ENCODE measurements around the gene IFNGR1.

The IFNGR1 gene

DNA sequence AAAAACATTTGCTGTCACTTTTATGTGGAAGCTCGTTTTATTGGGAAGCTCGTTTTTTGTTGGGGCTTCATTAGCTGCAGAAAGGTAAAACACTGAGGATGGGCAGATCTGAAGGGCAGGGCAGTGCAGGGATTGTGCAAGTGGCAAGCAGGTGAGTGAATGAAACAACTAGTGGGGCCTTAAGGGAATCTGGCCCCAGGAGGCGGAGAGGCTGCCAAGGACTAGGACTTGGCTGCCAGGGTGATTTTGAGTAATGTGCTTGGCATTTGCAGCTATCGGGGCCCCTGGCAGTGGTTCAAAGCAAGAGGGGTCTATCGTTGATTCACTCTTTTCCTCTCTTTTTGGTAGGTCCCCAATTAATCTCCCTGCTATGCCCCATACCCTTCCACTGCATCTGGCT, 57.2 kb downstream of the IFNGR1 start:
- Histone ChIP-seq H3K27me3 (replicated peaks; ENCODE audit: control insufficient read depth, insufficient read depth, low read length) (no peaks in the 10 kb centered on the region), H3K36me3 (ENCODE audit: control insufficient read depth, insufficient read depth, low read length) (no peaks in the 10 kb centered on the region), H3K4me3 (replicated peaks; ENCODE audit: low read depth, low read length) (no peak overlapping the region)
- DNase-seq (ENCODE audit: extremely low read depth, insufficient read length) = no peak
- TF ChIP-seq, protein P1, sequence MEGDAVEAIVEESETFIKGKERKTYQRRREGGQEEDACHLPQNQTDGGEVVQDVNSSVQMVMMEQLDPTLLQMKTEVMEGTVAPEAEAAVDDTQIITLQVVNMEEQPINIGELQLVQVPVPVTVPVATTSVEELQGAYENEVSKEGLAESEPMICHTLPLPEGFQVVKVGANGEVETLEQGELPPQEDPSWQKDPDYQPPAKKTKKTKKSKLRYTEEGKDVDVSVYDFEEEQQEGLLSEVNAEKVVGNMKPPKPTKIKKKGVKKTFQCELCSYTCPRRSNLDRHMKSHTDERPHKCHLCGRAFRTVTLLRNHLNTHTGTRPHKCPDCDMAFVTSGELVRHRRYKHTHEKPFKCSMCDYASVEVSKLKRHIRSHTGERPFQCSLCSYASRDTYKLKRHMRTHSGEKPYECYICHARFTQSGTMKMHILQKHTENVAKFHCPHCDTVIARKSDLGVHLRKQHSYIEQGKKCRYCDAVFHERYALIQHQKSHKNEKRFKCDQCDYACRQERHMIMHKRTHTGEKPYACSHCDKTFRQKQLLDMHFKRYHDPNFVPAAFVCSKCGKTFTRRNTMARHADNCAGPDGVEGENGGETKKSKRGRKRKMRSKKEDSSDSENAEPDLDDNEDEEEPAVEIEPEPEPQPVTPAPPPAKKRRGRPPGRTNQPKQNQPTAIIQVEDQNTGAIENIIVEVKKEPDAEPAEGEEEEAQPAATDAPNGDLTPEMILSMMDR (IDR thresholded peaks at IDR 0.05; ENCODE audit: insufficient read depth, low read length, poor library complexity, severe bottlenecking) = no peak

DNA sequence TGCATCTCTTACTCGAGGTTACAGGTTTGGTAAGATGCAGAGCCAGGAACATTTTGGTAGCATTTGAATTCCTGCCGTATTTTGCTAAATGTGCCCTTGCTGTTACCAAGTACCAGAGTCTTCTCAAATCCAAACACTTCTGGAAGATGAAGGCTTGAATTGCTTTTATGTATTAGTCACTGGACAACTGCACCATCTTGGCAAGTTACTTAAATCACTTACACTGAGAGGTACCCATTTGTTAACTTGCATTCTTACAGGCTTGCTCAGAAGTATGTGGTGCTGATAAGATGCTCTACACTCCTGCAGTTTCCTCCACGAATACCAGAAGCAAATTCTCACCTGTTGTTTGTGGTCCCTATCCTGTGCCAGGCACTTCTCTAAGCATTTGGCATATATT, 58.4 kb downstream of the IFNGR1 start:
- TF ChIP-seq, protein P1 (IDR thresholded peaks at IDR 0.05; ENCODE audit: insufficient read depth, low read length, poor library complexity, severe bottlenecking) = no peak
- Histone ChIP-seq H3K4me3 (replicated peaks; ENCODE audit: low read depth, low read length) (no peak overlapping the region), H3K27me3 (replicated peaks; ENCODE audit: control insufficient read depth, insufficient read depth, low read length) (no peaks in the 10 kb centered on the region), H3K36me3 (ENCODE audit: control insufficient read depth, insufficient read depth, low read length) (no peaks in the 10 kb centered on the region)
- DNase-seq (ENCODE audit: extremely low read depth, insufficient read length) = no peak

DNA sequence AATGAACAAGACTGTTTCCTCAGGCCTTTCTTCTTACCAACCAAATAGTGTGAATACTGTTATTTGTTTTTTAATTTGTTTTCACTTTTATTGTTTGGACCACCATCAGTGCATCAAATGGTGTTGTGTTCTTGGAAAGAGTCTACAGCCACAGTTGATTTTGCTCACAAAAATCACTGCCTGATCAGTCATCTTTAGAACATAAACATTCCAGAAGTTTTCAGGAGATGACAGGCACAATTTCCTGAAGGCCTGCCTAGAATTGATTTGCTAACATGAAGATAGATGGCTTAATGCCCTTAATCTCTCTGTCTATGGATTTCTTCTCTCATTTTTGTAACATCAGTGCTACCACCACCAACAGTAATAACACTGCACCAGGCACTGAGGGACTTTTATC, 59.3 kb downstream of the IFNGR1 start:
- no peak for DNase-seq (ENCODE audit: extremely low read depth, insufficient read length)
- no peak overlapping the region for H3K4me3 ChIP-seq (replicated peaks; ENCODE audit: low read depth, low read length)
- no peaks in the 10 kb centered on the region for H3K36me3 ChIP-seq (ENCODE audit: control insufficient read depth, insufficient read depth, low read length)
- TF ChIP-seq, protein P1 (IDR thresholded peaks at IDR 0.05; ENCODE audit: insufficient read depth, low read length, poor library complexity, severe bottlenecking) = no peak
- no peaks in the 10 kb centered on the region for H3K27me3 ChIP-seq (replicated peaks; ENCODE audit: control insufficient read depth, insufficient read depth, low read length)

DNA sequence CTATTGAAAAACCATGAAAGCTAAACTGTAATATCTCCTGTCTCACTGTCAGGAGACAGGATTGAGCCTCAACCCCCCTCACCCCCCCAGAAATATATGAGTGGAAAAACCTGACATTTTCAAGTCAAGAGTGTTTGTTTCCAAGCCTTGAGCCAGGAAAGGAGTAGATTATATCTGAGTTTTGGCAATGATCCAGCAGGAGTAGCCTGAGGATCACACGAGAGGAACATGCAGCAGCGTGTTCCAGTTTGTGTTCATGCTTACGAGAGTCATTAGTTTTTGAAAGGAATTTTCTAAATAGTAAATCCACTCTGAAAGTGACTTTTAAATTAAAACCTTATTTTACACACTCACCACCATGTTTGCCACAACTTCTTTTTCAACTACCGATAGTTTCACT, 61.6 kb downstream of the IFNGR1 start:
- TF ChIP-seq, protein P1 (IDR thresholded peaks at IDR 0.05; ENCODE audit: insufficient read depth, low read length, poor library complexity, severe bottlenecking) = no peak
- no peak for DNase-seq (ENCODE audit: extremely low read depth, insufficient read length)
- Histone ChIP-seq H3K36me3 (ENCODE audit: control insufficient read depth, insufficient read depth, low read length) (no peaks in the 10 kb centered on the region), H3K4me3 (replicated peaks; ENCODE audit: low read depth, low read length) (no peak overlapping the region), H3K27me3 (replicated peaks; ENCODE audit: control insufficient read depth, insufficient read depth, low read length) (no peaks in the 10 kb centered on the region)

DNA sequence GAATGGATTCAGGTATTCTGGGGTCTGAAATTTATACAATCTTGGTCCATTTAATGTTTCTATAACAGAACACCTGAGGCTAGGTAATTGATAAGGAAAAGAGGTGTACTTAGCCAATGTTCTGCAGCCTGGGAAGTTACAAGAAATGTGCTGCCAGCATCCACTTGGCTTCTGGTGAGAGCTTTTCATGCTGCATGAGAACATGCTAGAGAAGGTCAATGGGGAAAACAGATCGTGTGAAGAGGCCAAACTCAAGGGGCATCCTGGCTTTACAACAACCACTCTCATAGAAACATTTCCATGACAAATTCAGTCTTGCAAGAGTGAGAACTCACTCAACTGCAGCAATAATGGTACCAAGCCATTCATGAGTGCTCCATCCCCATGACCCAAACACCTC, 62.5 kb downstream of the IFNGR1 start:
- TF ChIP-seq, protein P1 (IDR thresholded peaks at IDR 0.05; ENCODE audit: insufficient read depth, low read length, poor library complexity, severe bottlenecking) = no peak
- no peak overlapping the region for H3K4me3 ChIP-seq (replicated peaks; ENCODE audit: low read depth, low read length)
- no peaks in the 10 kb centered on the region for H3K27me3 ChIP-seq (replicated peaks; ENCODE audit: control insufficient read depth, insufficient read depth, low read length)
- no peaks in the 10 kb centered on the region for H3K36me3 ChIP-seq (ENCODE audit: control insufficient read depth, insufficient read depth, low read length)
- DNase-seq (ENCODE audit: extremely low read depth, insufficient read length) = no peak

DNA sequence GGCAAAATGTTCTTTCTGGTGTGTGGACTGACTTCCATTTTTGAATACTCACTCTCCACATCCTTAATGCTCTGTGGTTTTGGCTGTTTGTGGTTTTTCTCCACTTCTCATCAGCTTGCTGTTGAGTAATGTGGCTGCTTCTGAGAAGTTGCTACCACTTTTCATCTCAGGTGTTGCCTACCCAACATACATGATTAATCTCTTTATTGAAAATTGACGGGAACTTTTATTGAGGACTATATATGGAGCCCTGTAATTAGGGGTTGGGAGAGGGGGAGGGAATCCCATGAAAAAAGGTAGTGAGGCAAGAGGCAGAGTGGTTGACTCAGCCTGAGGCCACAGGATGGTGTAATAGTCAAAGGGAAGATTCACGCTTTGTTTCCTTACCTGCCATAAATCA, 63.4 kb downstream of the IFNGR1 start:
- TF ChIP-seq, protein P1 (IDR thresholded peaks at IDR 0.05; ENCODE audit: insufficient read depth, low read length, poor library complexity, severe bottlenecking) = peak; percentile 2
- H3K36me3 ChIP-seq (ENCODE audit: control insufficient read depth, insufficient read depth, low read length) = no peaks in the 10 kb centered on the region
- peak; percentile 47 for DNase-seq (ENCODE audit: extremely low read depth, insufficient read length)

More for the DNA sequence above, 63.4 kb downstream of the IFNGR1 start:
- H3K4me3 ChIP-seq (replicated peaks; ENCODE audit: low read depth, low read length) = no peak overlapping the region
- no peaks in the 10 kb centered on the region for H3K27me3 ChIP-seq (replicated peaks; ENCODE audit: control insufficient read depth, insufficient read depth, low read length)

Measured in GM06990 (cell line).